GM12878 (cell line): ENCODE data around the gene ATP1B1. TPM values are rescaled to one million over a fixed set of nuclear protein-coding genes. Genes with fewer than 3 reads are reported as not detected.

Source experiments
- ATAC-seq: fragments of 200-7000 bp; cut with Tn5 transposase; 3 replicates; pipeline ENCODE4 v1.9.1; 2020; ENCODE audit warnings: mild to moderate bottlenecking, moderate library complexity
- BruUV-seq: library from RNA; stranded (reverse); fragments of 400-500 nt; replicated peaks from 2 replicates; lab custom pipeline; 2021; lab: Mats Ljungman, UMichigan
- CTCF ChIA-PET: fragments of 300-600 bp; sonication (Branson Sonifier 250); formaldehyde crosslinking; extraction: SDS; loops from one replicate; lab custom pipeline; 2021; ENCODE audit warnings: inconsistent platforms; lab: Yijun Ruan, JAX
- POLR2A ChIA-PET: fragments of 350-600 bp; formaldehyde crosslinking; extraction: SDS; loops from one replicate; lab custom pipeline; 2021; ENCODE audit warnings: inconsistent platforms; lab: Charles Lee
- RAD21 ChIA-PET: fragments of 300-600 bp; sonication (Branson Sonifier 250); formaldehyde crosslinking; loops from one replicate; lab custom pipeline; 2023; ENCODE audit warnings: antibody characterized with exemption; ENCODE audit not compliant: unreplicated experiment; lab: Charles Lee
- SMC1A ChIA-PET: fragments of 300-600 bp; sonication (Branson Sonifier 250); formaldehyde crosslinking; loops from one replicate; lab custom pipeline; 2023; ENCODE audit not compliant: unreplicated experiment, uncharacterized antibody; lab: Charles Lee
- DNase-seq: peaks from one replicate; pipeline ENCODE4 v3.0.0-alpha.2; 2011; ENCODE audit warnings: low read depth, low spot score
- FAIRE-seq: peaks from 3 replicates; lab custom pipeline; 2011; peaks lifted over from hg19 to GRCh38; lab: Jason Lieb, UNC
- H2AFZ ChIP-seq: 2 replicates; pipeline ENCODE4 v1.6.0; 2011; ENCODE audit warnings: low read depth, low read length, control low read depth; ENCODE audit not compliant: control insufficient read depth
- H3K27ac ChIP-seq: 2 replicates; pipeline ENCODE4 v1.5.1; 2011; ENCODE audit warnings: control low read depth; ENCODE audit not compliant: control insufficient read depth, insufficient read depth
- H3K27me3 ChIP-seq, 2 experiments: replicated peaks in 1 of 2; 2 replicates each; pipeline versions ENCODE4 v1.6.0 to v1.6.1; 2011; ENCODE audit warnings: low read length in 1 of 2; ENCODE audit not compliant: control insufficient read depth in 2 of 2, insufficient read depth in 2 of 2
- H3K36me3 ChIP-seq, 2 experiments: 2 replicates each; pipeline ENCODE4 v1.5.1; 2011; ENCODE audit warnings: low read length in 1 of 2; ENCODE audit not compliant: control insufficient read depth in 2 of 2, insufficient read depth in 2 of 2
- H3K4me1 ChIP-seq: 2 replicates; pipeline ENCODE4 v1.6.1; 2011; ENCODE audit warnings: mild to moderate bottlenecking, low read length, moderate library complexity, mixed read lengths; ENCODE audit not compliant: control insufficient read depth, insufficient read depth
- H3K4me2 ChIP-seq: 2 replicates; pipeline ENCODE4 v1.6.0; 2011; ENCODE audit warnings: control low read depth; ENCODE audit not compliant: control insufficient read depth, insufficient read depth
- H3K4me3 ChIP-seq: fragments of 200-600 bp; sonication (generic); 2 replicates; pipeline ENCODE4 v1.5.1; 2016
- H3K79me2 ChIP-seq: 2 replicates; pipeline ENCODE4 v1.6.0; 2011; ENCODE audit warnings: low read length; ENCODE audit not compliant: control insufficient read depth, insufficient read depth
- H3K9ac ChIP-seq: 2 replicates; pipeline ENCODE4 v1.8.0; 2011; ENCODE audit warnings: low read length, control low read depth, mixed read lengths; ENCODE audit not compliant: control insufficient read depth, insufficient read depth
- H3K9me3 ChIP-seq: replicated peaks from 3 replicates; pipeline ENCODE4 v1.5.1; 2011; ENCODE audit warnings: mild to moderate bottlenecking, low read length; ENCODE audit not compliant: control insufficient read depth, insufficient read depth
- H4K20me1 ChIP-seq: 2 replicates; pipeline ENCODE4 v1.6.0; 2011; ENCODE audit not compliant: control insufficient read depth, insufficient read depth
- IKZF1 ChIP-seq: fragments of 450-650 bp; conservative IDR thresholded peaks from 2 replicates; pipeline ENCODE4 v1.6.1; 2017; ENCODE audit warnings: antibody characterized with exemption, mild to moderate bottlenecking
- IKZF2 ChIP-seq, 2 experiments: fragments of 450-650 bp; IDR thresholded peaks; 2 replicates each; pipeline ENCODE4 v1.6.1; 2017; ENCODE audit warnings: mild to moderate bottlenecking in 2 of 2, moderate library complexity in 2 of 2
- KAT2A ChIP-seq: conservative IDR thresholded peaks from 2 replicates; pipeline ENCODE4 v1.6.1; 2011; ENCODE audit warnings: low read depth, low read length; ENCODE audit not compliant: control insufficient read depth
- SMAD5 ChIP-seq: IDR thresholded peaks from 2 replicates; pipeline ENCODE4 v1.6.1; 2016; ENCODE audit warnings: antibody characterized with exemption, low read depth
- WGBS: methylation state at CpG from one replicate; pipeline ENCODE4 v1.1.6; 2016; ENCODE audit warnings: low lambda C conversion rate; ENCODE audit not compliant: insufficient replicate concordance, insufficient coverage; ENCODE audit errors: missing lambda C conversion rate; 5-methylcytosine and 5-hydroxymethylcytosine counted together
- in situ Hi-C: fragments of 300-500 bp; cut with MboI; formaldehyde crosslinking; loops from 9 replicates; pipeline ENCODE4 v1.14.3; 2018; ENCODE audit warnings: mixed read lengths
- intact Hi-C: fragments of 100-400 bp; cut with micrococcal nuclease; formaldehyde crosslinking; loops from one replicate; pipeline ENCODE4 v1.14.2; 2022; ENCODE audit not compliant: unreplicated experiment
- polyA plus RNA-seq, 11 experiments: library from polyadenylated mRNA; depleted of rRNA in 4 of 11; unstranded in 6 of 11; stranded (reverse) in 5 of 11; fragments of >200 nt; fragmentation: Nextera tagmentation in 4 of 11; fragmentation: Illumina TruSeq in 1 of 11; extraction: Ambion mirVana in 4 of 11; extraction: Trizol in 1 of 11; gene quantifications; 1 replicate in 1 of 11; 2 replicates in 10 of 11; pipeline versions ENCODE4 v1.2.1 to v1.2.3, GENCODE V29; 2011 to 2016; ENCODE audit warnings: inconsistent platforms in 2 of 11, missing spikeins in 2 of 11, low read depth in 1 of 11
- total RNA-seq, 4 experiments: library from RNA; depleted of rRNA in 3 of 4; stranded (reverse); fragments of >200 nt in 3 of 4; fragmentation: Illumina TruSeq in 1 of 4; extraction: Trizol in 1 of 4; gene quantifications; 2 replicates each; pipeline versions ENCODE4 v1.2.1 to v1.2.3, GENCODE V29; 2013 to 2021
- TF ChIP-seq, protein P1 (sequence below): IDR thresholded peaks from 2 replicates; pipeline ENCODE4 v1.6.1; 2011; ENCODE audit warnings: borderline replicate concordance, low read depth, mild to moderate bottlenecking, moderate library complexity, low read length; ENCODE audit not compliant: insufficient read depth, poor library complexity, severe bottlenecking
- TF ChIP-seq, protein P2 (sequence below): fragments of 450-650 bp; IDR thresholded peaks from 2 replicates; pipeline ENCODE4 v1.6.1; 2017; ENCODE audit warnings: low read depth, mild to moderate bottlenecking, moderate library complexity

ATP1B1 gene
- total and polyA plus RNA-seq, 10 of the 15 experiments (the other 5 are each of a cell fraction or from before 2014, with no cell fraction given): 0.84 to 14.0 (median 1.4) TPM

- H3K79me2 ChIP-seq: peaks cover 12% of the 10 kb centered on the region
- in situ Hi-C loops (no loop called here), intact Hi-C loops (no loop called here)
- RAD21 ChIA-PET: interaction anchor here (0.7 to 6.8 kb wide), 30 partner anchors 9 to 768 kb away, joined by 3 to 135 read pairs (median 4); no protein-coding TSS in a partner anchor
- TF ChIP-seq, protein P1, sequence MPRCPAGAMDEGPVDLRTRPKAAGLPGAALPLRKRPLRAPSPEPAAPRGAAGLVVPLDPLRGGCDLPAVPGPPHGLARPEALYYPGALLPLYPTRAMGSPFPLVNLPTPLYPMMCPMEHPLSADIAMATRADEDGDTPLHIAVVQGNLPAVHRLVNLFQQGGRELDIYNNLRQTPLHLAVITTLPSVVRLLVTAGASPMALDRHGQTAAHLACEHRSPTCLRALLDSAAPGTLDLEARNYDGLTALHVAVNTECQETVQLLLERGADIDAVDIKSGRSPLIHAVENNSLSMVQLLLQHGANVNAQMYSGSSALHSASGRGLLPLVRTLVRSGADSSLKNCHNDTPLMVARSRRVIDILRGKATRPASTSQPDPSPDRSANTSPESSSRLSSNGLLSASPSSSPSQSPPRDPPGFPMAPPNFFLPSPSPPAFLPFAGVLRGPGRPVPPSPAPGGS: no peak
- peak in 1 of 2 experiments; percentile 19; a peak in 1 of 4 replicates for TF ChIP-seq IKZF2 (IDR thresholded peaks at IDR 0.05)
- TF ChIP-seq IKZF1: peak; percentile 34; the same call in 1 of the 2 replicates
- no peak for TF ChIP-seq SMAD5
- TF ChIP-seq KAT2A: no peak
- TF ChIP-seq, protein P2, sequence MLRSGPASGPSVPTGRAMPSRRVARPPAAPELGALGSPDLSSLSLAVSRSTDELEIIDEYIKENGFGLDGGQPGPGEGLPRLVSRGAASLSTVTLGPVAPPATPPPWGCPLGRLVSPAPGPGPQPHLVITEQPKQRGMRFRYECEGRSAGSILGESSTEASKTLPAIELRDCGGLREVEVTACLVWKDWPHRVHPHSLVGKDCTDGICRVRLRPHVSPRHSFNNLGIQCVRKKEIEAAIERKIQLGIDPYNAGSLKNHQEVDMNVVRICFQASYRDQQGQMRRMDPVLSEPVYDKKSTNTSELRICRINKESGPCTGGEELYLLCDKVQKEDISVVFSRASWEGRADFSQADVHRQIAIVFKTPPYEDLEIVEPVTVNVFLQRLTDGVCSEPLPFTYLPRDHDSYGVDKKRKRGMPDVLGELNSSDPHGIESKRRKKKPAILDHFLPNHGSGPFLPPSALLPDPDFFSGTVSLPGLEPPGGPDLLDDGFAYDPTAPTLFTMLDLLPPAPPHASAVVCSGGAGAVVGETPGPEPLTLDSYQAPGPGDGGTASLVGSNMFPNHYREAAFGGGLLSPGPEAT: peak; percentile 14; the same call in 1 of the 2 replicates
- ATAC-seq: no peak
- POLR2A ChIA-PET: interaction anchor here (0.6 to 7.1 kb wide), 9 partner anchors 10 to 86 kb away, joined by 3 to 69 read pairs (median 4); no protein-coding TSS in a partner anchor
- no peak overlapping the region for H3K27ac ChIP-seq
- no peak overlapping the region for H2AFZ ChIP-seq
- peaks cover 5% of the 10 kb centered on the region for H3K4me1 ChIP-seq
- no peak for DNase-seq
- SMC1A ChIA-PET: interaction anchor here (0.6 to 15.1 kb wide), 45 partner anchors 7 to 768 kb away, joined by 3 to 188 read pairs (median 5); no protein-coding TSS in a partner anchor
- 52% methylated on average over 7 of the region's 7 CpGs for WGBS
- no peaks in the 10 kb centered on the region for H3K27me3 ChIP-seq
- BruUV-seq: no TSS peak
- CTCF ChIA-PET: interaction anchor here (0.8 to 9.6 kb wide), 24 partner anchors 9 to 768 kb away, joined by 3 to 100 read pairs (median 6); partner anchors contain the start of genes BLZF1 and NME7
- H3K9me3 ChIP-seq: no peaks in the 10 kb centered on the region
- H3K36me3 ChIP-seq: peaks cover 0 to 4% of the 10 kb centered on the region in 2 experiments; a peak in 2 of 4 replicates
- no peak for FAIRE-seq
- no peak overlapping the region for H3K4me3 ChIP-seq
- no peaks in the 10 kb centered on the region for H4K20me1 ChIP-seq
- H3K9ac ChIP-seq: no peak overlapping the region
- H3K4me2 ChIP-seq: peak overlapping the region; percentile 50
These were observed 4.4 kb downstream of the ATP1B1 start for GRCh38 chr1:169110689-169111447.
